ENCODE data around the gene XRN2. TPM values are rescaled to one million over a fixed set of nuclear protein-coding genes. Genes with fewer than 3 reads are reported as not detected.

Gene XRN2
- total and polyA plus RNA-seq, 2 of the 13 experiments (the other 11 are each of a cell fraction or from before 2014, with no cell fraction given) = 90.3 to 171 TPM

GRCh38 chr20:21279706-21280521, 23.2 kb upstream of the XRN2 start (continued):
- TF ChIP-seq ZNF558 (CRISPR knock-in tag; IDR thresholded peaks at IDR 0.05; ENCODE audit: borderline replicate concordance) = 0 out of 2 replicates have a peak, but pooled peaks have one; percentile 21
- no peak for TF ChIP-seq SNAPC4 (CRISPR knock-in tag; IDR thresholded peaks at IDR 0.05)
- TF ChIP-seq ATF7 (IDR thresholded peaks at IDR 0.05) = 0 out of 2 replicates have a peak, but pooled peaks have one; percentile 13
- TF ChIP-seq ATF7 (CRISPR knock-in tag; IDR thresholded peaks at IDR 0.05) = no peak
- TF ChIP-seq SRSF4 (IDR thresholded peaks at IDR 0.05; ENCODE audit: low read depth, low read length, poor library complexity, severe bottlenecking) = no peak
- no peak for TF ChIP-seq ZNF639 (CRISPR knock-in tag; conservative IDR thresholded peaks at IDR 0.05)

All from HepG2 (cell line).